ENCODE results near the gene CNP. TPM values are rescaled to one million over a fixed set of nuclear protein-coding genes. Genes with fewer than 3 reads are reported as not detected.

Gene CNP
- total RNA-seq, 1 experiment from 2014 or later: 35.2 TPM

DNA sequence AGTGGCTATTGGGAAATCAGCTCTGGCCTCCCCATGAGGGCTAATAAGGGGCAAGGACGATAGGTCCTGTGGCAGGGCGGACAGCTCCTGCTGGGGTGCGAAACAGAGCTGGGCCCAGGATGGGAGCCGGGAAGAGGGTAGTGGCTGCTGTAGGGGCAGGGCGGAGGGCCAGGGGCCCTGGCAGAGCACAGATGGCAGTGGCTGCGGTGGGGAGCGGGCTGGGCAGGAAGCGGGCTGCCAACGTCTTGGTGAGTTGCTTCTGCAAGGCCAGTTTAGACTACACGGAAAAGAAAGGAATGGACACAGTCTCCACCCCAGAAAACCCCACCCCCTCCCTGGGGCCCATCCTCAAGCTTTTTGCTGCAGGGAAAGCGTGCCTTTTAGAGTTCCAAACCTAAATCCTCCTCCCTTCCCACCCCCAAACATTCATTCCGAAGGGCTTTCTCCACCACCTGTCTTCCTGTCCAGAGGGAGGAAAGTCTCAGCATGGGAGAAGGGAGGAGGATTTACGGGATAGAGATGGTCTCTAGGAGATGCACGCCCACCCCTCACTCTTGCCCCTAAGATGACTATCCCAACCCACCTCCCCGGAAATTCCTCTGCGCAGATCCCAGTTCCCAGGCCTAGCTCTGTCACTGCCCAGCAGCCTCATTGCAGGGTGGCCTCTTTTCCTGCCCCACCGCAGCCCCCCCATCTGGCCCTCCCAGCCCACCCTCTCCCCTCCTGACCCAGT lies 60.4 kb downstream of the CNP start:
- DNase-seq (ENCODE audit: extremely low read depth, low read depth): no peak

Other genes with a start within 250 kb of the CNP start
- 0.69 and 0.94 TPM in 2 replicates for gene HAP1, start 232.2 kb upstream of the CNP start, total RNA-seq (2014; rRNA removed; shearing (Covaris generic))
- 142 and 158 TPM in 2 replicates for gene JUP, start 180.1 kb upstream of the CNP start, total RNA-seq (2014; rRNA removed; shearing (Covaris generic))
- gene P3H4, start 154.8 kb upstream of the CNP start, total RNA-seq (2014; rRNA removed; shearing (Covaris generic)): 42.9 and 47.7 TPM in 2 replicates
- gene FKBP10, start 153.8 kb upstream of the CNP start, total RNA-seq (2014; rRNA removed; shearing (Covaris generic)): 264 and 267 TPM in 2 replicates
- gene NT5C3B, start 130.6 kb upstream of the CNP start, total RNA-seq (2014; rRNA removed; shearing (Covaris generic)): 103 and 119 TPM in 2 replicates
- 0.05 TPM in 1 of 2 replicates, not detected in the other for gene KLHL10, start 129.0 kb upstream of the CNP start, total RNA-seq (2014; rRNA removed; shearing (Covaris generic))
- gene KLHL11, start 101.4 kb upstream of the CNP start, total RNA-seq (2014; rRNA removed; shearing (Covaris generic)): 21.1 and 29.2 TPM in 2 replicates
- 100 and 114 TPM in 2 replicates for gene ACLY, start 47.8 kb upstream of the CNP start, total RNA-seq (2014; rRNA removed; shearing (Covaris generic))
- gene ODAD4, start 36.2 kb upstream of the CNP start, total RNA-seq (2014; rRNA removed; shearing (Covaris generic)): 0.46 and 1.3 TPM in 2 replicates
- gene DNAJC7, start 50.6 kb downstream of the CNP start, total RNA-seq (2014; rRNA removed; shearing (Covaris generic)): 107 and 109 TPM in 2 replicates
- gene NKIRAS2, start 53.3 kb downstream of the CNP start, total RNA-seq (2014; rRNA removed; shearing (Covaris generic)): 53.1 and 60.9 TPM in 2 replicates
- gene C17orf113, start 83.8 kb downstream of the CNP start, total RNA-seq (2014; rRNA removed; shearing (Covaris generic)): 1.2 and 1.5 TPM in 2 replicates
- 0.10 and 0.20 TPM in 2 replicates for gene ZNF385C, start 131.7 kb downstream of the CNP start, total RNA-seq (2014; rRNA removed; shearing (Covaris generic))
- gene DHX58, start 145.9 kb downstream of the CNP start, total RNA-seq (2014; rRNA removed; shearing (Covaris generic)): 3.7 and 3.8 TPM in 2 replicates
- gene KAT2A, start 154.6 kb downstream of the CNP start, total RNA-seq (2014; rRNA removed; shearing (Covaris generic)): 19.2 and 23.4 TPM in 2 replicates
- gene HSPB9, start 156.0 kb downstream of the CNP start, total RNA-seq (2014; rRNA removed; shearing (Covaris generic)): 0.07 TPM in 1 of 2 replicates, not detected in the other
- 66.0 and 66.5 TPM in 2 replicates for gene RAB5C, start 188.2 kb downstream of the CNP start, total RNA-seq (2014; rRNA removed; shearing (Covaris generic))
- 0.05 TPM in 1 of 2 replicates, not detected in the other for gene KCNH4, start 214.3 kb downstream of the CNP start, total RNA-seq (2014; rRNA removed; shearing (Covaris generic))
- gene HCRT, start 218.7 kb downstream of the CNP start, total RNA-seq (2014; rRNA removed; shearing (Covaris generic)): not detected in 2 replicates
- gene GHDC, start 227.7 kb downstream of the CNP start, total RNA-seq (2014; rRNA removed; shearing (Covaris generic)): 13.3 and 13.9 TPM in 2 replicates

All from NCI-H460 (cell line).